Embryonic facial prominence (tissue), 1 donor: ENCODE results near the gene THRA.

Source experiments
- DNase-seq: peaks from one replicate; pipeline ENCODE4 v3.0.0-alpha.2; 2016; ENCODE audit errors: extremely low spot score

THRA gene

GRCh38 chr17:40062329-40063186 is at the start of gene THRA:
Gene THRA (plus strand): TSS chr17:40062965. CDS start chr17:40074489, 11,524 bp downstream.
- no peak for DNase-seq

GRCh38 chr17:40014375-40014980 is 48.3 kb upstream of the THRA start:
- no peak for DNase-seq

DNA sequence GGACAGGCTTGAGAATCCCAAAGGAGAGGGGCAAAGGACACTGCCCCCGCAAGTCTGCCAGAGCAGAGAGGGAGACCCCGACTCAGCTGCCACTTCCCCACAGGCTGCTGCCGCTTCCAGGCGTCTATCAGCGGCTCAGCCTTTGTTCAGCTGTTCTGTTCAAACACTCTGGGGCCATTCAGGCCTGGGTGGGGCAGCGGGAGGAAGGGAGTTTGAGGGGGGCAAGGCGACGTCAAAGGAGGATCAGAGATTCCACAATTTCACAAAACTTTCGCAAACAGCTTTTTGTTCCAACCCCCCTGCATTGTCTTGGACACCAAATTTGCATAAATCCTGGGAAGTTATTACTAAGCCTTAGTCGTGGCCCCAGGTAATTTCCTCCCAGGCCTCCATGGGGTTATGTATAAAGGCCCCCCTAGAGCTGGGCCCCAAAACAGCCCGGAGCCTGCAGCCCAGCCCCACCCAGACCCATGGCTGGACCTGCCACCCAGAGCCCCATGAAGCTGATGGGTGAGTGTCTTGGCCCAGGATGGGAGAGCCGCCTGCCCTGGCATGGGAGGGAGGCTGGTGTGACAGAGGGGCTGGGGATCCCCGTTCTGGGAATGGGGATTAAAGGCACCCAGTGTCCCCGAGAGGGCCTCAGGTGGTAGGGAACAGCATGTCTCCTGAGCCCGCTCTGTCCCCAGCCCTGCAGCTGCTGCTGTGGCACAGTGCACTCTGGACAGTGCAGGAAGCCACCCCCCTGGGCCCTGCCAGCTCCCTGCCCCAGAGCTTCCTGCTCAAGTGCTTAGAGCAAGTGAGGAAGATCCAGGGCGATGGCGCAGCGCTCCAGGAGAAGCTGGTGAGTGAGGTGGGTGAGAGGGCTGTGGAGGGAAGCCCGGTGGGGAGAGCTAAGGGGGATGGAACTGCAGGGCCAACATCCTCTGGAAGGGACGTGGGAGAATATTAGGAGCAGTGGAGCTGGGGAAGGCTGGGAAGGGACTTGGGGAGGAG is 47.5 kb upstream of the THRA start, which contains the start of gene CSF3:
Gene CSF3, plus strand, starts transcription at position 436 of the 993 bp plus-strand sequence. Its CDS starts 35 bp downstream, at position 471.
- DNase-seq: no peak

- no peak for DNase-seq
Observed at GRCh38 chr17:40015998-40016985, 46.5 kb upstream of the THRA start.

- DNase-seq: no peak
Observed at GRCh38 chr17:40017422-40018080, 45.2 kb upstream of the THRA start.

GRCh38 chr17:40018211-40019121 is 44.3 kb upstream of the THRA start:
- DNase-seq: no peak

DNA sequence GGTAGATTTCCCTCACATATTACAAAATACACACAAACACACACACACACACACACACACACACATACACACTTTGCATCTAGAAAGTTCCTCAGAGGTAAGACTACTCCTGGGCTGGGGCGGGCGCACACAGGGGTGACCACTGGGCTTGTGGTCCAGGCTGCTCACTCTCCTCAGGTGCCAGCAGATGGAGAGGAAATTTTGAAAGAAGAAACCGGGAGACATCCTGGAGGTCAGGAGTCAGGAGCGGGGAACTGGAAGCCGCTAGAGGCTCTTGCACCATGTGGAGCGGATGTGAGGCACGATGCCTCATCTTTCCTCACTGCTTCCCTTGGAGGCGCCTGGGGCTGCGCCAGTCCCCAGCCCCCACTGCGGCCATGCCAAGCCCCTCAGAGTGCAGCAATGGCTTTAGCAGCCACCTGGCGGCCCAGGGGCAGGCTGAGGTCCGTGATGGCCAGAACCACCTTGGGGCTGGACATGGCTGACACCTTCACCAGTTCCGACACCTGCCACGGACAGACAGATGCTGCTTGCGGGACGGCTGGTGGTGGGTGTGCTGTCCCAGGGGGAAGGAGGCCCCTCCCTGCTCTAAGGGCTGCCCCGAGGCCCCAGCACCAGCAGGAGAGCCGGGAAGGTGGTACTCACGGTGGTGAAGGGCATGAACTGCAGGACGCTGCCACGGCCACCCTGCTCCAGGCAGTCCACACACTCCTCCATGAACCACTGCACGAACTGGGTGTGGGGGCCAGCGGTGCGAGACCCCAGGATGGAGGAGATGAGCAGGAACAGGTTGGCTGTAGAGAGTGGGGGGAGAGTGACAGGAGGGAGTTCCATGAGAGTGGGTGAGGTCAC is 43.4 kb upstream of the THRA start:
- DNase-seq: no peak

DNA sequence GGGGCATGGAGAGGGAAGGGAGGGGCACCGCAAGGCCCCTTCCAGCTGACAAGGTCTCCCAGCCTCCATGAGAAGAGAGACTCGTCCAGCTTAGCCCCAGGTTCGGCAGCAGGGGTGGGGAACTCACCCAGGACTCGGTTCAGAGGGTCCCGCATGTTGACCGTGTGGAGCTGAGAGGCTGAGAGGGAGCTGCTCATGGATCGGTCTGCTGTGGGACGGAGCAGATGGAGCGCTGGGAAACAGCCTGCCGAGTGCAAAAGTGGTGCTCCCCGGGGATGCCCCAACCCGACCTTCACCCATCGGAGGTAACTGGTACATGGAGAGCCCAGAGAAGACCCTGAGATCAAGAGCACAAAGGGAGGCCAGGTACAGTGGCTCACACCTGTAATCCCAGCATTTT is 42.6 kb upstream of the THRA start:
- DNase-seq: no peak

GRCh38 chr17:40021451-40021971 is 41.3 kb upstream of the THRA start:
- DNase-seq: no peak

GRCh38 chr17:40022497-40022896 is 40.3 kb upstream of the THRA start:
- no peak for DNase-seq

GRCh38 chr17:40022961-40023541 is 39.7 kb upstream of the THRA start:
- no peak for DNase-seq

DNA sequence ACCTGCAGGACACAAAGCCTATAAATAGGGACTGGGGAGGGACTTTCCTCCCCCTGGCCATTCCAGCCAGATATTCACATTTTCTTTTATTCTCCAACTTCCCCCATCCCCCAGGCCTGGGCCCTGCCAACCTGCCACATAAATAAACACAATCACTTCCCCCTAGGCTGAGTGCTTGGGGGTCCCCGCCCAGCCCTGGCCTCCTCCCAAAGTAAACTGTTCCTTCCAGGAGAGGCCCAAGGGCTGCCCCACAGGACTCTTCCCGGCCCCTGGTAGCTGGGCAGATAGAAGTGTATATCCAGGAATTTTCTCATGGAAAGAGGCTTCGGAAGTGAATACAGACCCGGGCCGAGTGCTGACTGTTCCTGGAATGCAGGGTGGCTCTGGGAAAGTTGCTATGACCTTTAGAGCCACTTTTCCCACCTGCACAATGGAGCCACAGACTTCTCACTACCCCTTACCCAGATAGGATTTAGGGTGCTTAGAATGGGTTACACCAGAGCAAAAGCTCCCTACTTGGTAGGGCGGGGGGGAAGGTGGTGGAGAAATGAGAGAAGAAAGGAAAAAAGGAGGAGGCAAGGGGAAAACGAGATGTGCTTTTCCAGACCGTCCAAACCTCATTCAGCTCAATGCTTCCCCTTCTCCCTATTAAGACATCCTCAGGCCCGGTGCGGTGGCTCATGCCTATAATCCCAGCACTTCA is 39.0 kb upstream of the THRA start:
- no peak for DNase-seq

DNA sequence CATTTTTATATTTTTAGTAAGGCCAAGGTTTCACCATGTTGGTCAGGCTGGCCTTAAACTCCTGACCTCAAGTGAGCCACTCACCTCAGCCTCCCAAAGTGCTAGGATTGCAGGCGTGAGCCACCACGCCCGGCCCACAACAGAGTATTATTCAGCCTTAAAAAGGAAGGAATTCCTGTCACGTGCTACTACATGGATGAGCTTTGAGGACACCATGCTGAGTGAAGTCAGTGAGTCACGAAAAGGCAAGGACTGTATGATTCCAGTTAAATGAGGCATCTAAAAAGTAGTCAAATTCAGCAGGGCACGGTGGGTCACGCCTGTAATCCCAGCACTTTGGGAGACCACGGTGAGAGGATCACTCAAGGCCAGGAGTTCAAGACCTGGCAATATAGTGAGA is 37.9 kb upstream of the THRA start:
- DNase-seq: no peak

DNA sequence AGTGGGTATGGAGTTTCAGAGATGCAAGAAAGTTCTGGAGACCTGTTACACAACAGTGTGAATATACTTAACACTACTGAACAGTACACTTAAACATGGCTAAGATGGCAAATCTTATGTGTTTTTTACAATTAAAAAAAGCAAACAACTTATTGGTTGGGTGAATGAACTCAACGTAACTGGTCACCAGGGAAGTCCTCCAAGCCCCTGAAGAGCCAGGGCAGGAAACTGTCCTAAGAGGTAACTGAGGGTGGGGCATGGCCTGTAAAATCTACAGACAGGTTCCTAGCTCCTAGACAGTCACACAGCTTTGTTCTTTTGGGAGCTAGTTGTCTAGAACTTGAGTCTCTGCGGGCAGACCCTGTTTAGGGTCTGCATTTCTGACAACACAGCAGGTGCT is 37.2 kb upstream of the THRA start:
- no peak for DNase-seq

- no peak for DNase-seq
Observed at GRCh38 chr17:40025991-40026815, 36.6 kb upstream of the THRA start.
